ENCODE results near the gene NRAP.

- TF ChIP-seq CTCF (IDR thresholded peaks at IDR 0.05; ENCODE audit: poor library complexity) = peak; percentile 48
- no peak for TF ChIP-seq EZH2 (IDR thresholded peaks at IDR 0.05; ENCODE audit: borderline replicate concordance)
These were observed 47.4 kb downstream of the NRAP start for GRCh38 chr10:113616244-113617074.

Measured in hepatocyte (in vitro differentiated cells).